ENCODE results near the gene DDN.

The DDN gene

DNA sequence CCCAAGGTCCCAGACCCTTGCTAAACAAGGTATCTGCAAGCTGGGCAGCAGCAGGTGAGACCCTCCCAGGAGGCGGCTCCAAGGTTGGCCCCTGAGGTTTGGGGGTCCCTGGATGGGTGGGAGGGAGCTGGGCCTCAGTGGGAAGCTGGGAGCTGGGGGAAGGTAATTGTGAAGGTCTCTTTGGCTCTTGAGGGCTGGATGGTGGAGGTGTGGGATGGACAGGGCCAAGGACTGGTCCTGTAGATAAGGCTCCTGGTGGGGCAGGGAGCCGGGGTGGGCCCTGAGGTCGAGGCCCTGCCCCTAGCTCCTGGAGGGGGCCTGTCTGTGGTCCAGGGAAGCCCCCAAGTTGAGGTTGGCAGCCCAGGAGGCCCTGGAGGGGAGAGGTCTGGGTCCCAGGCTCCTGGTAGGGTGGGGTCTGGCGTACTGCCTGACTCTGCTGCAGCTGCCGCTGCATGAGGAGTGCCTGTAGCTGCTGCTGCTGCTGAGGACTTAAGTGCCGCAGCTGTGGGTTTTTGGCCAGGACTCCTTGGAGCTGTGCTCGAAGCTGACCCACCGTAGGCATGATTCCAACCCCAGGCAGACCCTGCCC is 32.5 kb upstream of the DDN start:
- no peak for DNase-seq (ENCODE audit: low spot score)

DNA sequence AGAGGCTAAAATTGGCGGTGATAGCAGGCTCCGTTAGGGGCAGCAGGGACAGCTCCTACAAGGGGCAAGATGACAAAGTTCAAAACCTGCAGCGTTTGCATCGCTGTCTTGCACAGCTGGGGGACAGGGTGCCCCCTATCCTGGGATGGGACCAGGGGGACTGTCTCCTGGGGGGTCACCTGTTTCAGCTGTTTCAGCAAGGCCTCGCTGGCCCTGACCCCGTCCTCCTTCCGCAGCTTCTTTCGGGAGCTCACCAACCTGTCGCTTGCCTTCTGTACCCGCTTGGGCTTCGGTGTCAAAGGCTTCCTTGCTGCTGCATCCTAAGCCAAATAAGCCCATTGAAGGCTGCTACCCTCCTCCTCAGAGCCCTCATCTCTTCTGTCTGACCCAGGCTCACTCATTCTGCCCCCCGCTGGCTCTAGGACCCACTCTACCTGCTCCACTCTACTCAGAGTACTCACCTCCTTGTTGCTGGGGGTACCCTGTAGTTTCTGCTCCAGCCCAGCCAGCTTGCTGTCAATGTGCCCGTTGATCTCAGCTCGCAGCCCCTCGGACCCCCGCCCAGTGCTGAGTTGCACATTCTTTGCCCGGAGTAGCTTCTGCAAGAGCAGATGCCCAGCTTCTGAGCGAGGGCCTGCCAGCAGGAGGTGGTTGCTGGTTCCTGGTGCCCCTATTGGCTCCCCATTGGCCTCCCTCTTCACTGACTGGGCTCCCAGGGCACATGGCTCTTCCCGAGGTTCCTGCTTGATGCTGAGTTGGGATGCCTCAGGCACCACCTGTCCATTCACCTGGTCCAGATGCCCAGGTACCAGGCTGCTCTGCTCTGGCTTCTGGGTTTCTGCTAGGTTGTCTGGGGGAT is 31.8 kb upstream of the DDN start:
- no peak for DNase-seq (ENCODE audit: low spot score)

DNA sequence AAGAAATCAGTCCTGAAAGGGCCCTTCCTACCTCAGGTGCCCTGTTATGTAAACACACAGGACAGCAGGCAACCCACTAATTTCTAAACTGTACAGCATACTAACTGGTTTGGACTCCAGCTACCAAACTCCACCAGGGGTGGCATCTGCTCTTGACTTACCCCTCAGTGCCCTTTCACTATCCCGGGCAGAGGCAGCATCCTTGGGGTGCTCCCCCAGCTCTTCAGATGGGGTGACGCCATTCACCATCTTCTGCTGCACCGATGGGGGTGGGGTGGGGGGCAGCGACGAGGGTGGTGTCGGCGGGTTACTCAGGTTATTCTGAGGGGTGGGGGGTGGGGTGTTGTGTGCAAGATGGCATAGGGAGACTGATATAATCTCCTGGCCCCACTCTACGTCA is 30.9 kb upstream of the DDN start:
- no peak for DNase-seq (ENCODE audit: low spot score)

DNA sequence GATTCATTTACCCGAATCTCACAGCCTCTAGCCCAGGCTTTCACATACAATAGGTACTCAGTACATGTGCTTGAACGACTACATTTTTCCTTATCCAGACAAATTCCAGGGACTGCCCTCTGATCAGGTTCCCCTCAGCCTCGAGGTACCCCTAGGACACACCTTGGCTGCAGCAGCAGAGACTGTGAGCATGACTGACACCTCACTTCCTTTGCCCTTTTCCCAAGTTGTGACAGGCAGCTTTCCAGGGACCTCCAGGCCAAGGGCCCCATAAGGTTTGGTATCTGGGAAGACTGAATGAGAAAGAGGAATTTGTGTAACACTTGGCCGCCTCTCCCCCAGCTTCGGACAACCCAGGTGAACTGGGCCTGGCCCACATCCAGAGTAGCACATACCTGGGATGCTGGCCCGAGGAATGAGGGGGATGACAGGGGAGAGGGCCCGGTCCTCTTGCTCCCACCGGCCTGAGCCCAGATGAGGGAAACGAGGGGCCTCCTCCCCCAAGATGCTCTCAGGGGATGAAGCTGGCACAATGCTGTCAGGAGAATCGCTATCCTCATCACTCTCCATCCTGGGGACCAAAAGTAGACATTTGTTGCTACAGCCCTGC is 29.6 kb upstream of the DDN start:
- DNase-seq (ENCODE audit: low spot score), result no peak

DNA sequence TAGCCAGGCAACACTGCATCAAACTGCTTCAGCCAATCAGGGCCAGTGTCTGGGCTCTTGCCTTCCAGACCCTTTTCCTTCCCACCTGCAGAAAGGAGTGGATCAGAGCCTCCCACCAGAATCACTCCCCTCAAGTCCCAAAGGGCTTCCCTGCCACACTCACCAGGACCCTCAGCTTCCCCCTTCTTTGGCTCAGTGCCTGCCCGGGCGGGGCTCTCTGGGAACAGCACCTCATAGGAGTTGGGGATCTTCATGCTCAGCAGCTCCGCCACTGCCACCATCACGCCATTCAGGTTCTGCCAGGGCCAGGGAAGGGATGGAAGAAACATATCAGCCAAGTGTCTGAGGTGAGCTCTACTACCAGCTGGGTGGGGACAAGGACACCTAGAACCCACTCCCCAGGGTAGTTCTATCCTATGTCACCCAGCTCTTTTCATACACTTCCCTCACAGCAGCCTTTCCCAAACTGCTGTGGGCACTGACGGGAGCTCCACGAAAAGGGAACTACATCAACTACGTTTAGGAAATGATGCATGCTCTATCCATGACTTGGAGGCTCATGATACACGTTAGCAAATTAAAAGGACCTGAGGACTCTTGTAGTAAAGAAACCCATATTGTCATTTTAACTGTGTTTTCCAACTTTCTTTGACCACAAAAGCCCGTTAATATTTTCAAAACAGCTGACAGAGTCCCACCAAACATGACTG is 28.8 kb upstream of the DDN start:
- no peak for DNase-seq (ENCODE audit: low spot score)

DNA sequence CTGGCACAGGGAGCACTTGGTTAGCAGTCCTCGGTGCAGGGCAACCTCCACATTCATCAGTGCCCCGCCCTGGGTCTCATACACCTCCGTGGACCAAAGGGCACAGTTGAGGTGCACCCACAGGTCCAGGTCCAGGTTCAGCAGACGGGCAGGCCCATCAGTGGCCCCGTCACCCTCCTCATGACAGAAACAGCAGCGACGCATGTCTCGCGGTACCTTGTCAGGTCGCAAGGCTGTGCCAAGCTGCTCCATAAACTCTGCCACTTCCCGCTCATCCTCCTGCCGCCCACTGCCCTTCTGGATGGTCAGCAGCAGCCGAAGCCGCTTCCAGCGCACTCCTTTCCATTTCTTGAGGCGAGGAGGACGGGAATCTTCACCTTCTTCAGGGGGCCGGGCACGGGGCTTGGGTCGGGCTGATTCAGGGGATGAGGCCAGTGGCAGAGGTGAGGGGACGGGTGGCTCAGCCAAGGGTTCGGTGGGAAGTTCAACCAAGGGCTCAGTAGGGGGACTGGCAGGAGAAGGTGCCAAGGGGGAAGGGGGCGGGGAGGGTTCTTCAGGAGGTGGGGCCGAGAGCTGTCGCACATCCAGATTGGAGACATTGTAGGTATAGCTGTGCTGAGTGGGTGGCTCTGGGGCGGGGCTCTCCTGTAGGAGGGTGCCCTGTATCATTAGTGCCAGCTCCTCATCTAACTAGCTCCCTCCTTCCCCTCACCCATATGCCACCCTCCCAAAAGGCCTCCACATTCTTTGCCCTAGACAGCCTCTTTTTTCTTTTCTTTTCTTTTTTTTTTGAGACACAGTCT is 27.7 kb upstream of the DDN start:
- no peak for DNase-seq (ENCODE audit: low spot score)

DNA sequence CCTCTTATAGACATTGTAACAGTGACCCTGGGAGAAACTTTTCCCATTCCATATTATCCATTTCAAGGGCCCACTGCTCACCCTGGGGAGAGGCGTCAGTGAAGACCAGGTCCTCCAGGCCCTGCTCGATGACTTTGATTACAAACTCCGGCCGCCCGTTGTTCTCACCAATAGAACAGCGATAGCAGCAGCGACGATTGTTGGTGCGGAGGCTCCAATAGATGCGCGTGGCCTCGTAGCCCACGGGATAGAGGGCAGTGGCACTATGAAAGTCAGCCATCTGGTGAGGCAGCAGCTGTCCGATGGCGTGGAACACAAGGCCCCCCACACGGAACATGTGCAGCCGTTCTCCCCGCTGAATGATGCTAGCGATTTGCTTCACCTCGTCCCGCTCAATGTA is 26.9 kb upstream of the DDN start:
- DNase-seq (ENCODE audit: low spot score), result no peak

DNA sequence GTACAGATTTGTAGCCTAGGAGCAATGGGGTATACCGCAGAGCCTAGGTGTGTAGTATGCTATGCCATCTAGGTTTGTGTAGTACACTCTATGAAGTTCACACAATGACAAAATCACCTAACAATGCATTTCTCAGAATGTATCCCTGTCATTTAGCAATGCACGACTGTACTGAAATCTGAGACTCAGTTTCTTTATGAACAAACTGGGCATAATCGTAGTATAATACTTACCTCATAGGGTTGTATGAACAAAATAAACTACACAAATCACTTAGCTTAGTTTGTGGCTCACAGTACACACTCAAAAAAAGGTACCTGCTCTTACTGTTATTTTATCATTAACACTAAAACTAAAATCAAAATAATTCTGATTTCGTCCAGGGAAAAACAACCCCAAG is 26.3 kb upstream of the DDN start:
- DNase-seq (ENCODE audit: low spot score), result no peak

DNA sequence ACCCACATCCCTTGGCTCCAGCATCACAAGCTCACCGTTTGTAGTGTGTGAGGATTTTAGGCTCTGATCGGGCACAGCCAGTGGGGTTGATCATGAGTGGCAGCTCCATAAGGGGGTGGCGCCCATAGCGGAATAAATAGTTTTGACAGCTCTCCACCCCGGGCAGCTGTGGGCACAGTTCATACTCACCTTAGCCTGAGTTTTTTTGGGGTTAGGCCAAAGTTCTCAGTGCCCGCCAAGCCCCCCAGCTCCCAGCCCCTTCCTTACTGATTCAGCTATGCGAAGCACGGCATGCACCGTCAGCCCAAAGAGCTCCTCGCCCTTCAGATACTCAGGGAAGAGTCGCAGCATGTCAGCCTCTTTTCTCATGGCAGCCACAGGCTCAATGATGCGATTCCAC is 25.4 kb upstream of the DDN start:
- no peak for DNase-seq (ENCODE audit: low spot score)

DNA sequence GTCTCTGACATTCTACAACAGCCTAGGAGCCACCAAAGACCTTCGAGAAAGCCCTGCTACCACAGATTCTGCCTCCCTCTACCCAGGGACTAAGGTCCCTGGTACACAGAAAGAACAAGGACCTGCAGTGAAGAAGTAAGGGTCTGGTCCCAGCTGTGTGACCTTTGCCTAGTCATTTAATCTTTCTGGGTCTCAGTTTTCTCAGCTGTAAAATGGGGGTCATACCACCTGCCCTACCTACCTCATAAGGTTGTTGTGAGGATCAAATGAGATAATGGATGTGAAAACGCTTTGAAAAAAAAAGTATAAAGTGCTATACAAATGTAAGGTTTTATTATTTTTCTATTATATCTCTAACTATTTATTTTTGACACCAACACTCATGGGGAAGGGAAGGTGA is 24.6 kb upstream of the DDN start:
- no peak for DNase-seq (ENCODE audit: low spot score)

DNA sequence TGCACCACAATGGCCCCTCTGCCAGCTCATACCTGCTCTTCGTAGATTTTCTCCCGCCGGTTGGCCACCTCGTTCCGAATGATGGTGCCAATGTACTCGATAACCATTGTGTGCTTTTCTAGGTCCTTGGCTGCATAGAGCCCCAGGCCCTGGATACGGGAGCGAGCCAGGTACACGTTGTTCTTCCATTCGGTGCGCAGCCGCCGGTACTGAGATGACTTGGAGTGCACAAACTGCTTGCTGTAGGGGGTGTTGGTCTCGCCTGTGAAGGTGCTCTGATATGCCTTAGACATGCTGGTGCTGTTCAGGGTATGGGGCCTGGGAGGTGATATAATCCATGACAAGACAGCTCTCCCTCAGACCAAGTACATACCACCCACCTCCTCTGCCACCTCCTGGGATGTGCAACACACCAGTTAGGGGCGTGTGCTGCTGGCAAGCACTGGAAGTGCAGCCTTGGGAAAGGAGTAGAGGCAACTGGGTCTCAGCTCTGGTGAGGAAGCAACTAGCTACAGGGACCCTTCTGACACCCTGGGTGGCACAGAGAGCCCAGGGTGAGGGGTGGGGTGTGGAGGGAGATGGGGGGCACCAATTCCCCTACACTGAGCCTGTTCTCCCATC is 23.5 kb upstream of the DDN start:
- no peak for DNase-seq (ENCODE audit: low spot score)

DNA sequence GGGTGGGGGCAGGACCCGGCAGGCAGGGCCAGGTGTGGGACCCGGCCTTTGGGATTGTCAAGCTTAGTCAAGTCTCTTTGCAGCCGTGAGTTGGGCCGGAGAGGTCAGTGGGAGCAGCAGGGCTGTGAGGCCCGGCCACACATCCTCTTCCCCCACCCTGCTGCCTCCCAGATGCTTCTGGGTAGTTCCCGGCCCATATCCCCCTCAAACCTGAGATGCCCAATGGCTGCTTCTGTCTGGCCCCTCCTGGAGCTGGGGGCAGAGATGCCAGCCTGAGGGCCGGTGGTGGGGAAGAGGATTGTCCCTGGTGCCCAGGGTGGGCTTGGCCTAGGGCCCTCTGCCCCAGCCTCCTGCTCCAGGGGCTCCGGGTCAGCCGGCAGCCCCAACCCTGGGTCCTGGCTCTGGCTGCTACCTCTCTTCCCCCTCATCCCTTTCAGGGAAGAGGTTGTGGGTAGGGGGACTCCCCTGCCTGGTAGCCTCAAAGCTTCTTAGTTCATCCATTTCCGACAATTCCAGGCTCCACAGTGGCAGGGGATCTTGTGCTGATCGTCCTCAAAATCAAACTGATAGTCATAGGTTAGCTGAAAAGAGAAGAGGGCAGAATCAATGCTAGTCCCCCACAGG is 22.2 kb upstream of the DDN start:
- DNase-seq (ENCODE audit: low spot score), result no peak

DNA sequence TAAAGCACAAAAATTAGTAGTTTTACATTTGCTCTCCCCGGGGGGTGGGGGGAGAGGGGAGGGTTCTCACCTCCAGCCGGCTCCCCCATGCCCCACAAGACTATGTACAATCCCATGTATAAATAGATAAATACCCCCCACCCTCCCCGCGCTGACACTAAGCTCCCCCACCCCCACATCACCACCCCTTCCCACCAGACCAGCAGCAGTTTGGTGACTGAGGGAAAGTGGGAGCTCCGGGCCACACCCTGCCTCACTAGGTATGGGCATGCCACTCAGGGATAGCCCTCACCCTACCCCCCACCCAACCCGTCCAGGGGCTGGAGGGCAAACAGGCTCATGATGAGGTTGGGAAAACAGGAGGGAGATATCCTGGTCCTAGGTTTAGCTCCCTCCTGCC is 21.3 kb upstream of the DDN start:
- DNase-seq (ENCODE audit: low spot score), result no peak

DNA sequence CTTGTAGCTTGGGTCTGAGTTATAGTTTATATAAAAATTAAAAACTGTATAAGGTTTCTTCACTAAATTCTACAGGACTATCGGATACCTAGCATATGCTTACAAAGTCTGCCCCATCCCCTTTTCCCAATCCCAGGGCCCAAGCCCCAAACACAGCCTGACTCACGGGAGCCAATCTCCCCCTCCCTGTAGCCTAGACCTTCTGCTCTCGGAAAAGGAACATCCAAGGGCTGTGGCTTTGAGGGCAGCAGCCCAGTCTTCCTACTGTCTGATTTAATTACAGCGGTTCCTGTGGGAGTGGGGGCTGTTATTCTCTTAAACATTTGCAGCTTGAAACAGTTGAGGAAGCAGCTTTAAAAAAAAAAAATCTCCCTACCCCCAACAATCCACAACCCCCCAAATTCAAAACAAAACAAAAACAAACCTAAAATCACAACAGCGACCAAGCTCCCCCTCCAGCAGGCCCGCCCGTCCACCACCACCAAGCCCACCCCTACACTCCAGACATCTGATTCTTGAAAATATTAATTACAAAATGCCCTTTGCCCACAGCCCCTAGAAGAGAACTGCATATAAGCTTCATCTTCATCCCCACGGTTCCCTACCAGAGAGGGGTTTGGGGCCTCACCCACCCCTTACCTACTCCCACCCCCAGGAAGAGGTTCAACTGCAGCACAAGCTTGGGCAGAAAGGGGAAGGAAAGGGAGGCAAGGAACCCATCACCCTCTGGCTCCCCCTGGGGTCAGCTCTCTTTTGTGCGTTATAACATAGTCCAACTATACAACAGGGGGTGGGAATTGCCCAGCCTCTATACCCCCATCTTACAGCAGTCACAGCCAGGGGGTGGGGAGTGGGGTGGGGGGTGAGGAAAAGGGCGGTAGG is 20.5 kb upstream of the DDN start:
- peak; percentile 59 for DNase-seq (ENCODE audit: low spot score)

DNA sequence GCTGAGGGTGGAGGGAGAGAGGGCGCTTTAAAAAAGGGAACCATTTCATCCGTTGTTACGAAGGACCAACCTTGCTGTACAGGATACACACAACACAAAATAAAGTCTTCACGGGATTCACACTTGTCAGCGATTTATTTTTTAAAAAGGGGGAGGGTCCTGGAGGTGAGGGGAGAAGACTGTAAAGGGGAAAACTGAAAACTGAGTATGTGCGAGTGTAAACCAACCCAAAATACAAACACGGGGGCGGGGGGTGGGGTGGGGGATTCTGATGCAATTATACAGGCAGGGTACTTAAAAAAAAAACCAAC is 19.9 kb upstream of the DDN start:
- DNase-seq (ENCODE audit: low spot score), result no peak

DNA sequence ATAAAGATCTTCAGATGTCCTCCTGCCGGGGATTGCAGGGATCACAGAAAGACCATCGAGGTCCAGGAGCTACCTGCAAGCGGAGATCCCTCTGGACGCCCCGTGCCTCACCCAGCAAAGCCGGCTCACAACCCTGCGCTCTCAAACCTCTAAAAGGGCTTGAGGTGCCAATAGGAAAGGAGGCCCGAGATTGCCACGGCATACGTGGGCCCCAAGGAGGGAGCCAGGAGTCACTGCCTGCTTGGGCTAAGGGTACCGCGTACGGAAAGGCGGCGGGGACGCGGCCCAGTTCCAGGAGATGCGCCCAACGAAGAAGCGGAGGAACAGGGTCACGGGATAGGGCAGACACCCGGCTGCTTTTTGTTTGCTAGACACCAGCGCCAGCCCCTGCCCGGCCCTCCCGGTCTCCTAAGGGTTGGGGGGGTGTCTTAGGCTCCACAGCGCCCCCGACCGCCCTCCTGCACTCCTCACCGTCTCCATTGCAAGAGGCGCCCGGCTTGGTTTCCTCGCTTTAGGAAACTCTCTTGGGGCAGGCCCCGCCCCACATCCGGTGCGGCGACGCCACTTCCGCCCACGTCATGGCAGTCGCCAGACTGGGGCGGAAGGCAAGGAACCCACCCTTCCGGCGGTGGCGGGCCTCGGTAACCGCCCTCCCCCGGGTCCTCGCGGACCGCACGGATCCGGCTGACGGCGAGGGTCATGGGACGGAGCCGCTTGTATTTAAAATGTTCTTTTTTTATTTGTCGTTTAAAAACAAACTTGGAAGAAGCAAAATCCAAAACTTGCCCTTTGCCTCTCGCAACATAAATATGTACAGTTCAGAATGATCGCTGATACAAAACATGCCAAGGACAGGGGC is 19.3 kb upstream of the DDN start, which contains the start of gene PRKAG1:
Gene PRKAG1, minus strand, starts transcription at position 516 of the 859 bp plus-strand sequence. Its CDS starts 36 bp downstream, at position 480.
- peak; percentile 98 for DNase-seq (ENCODE audit: low spot score)

DNA sequence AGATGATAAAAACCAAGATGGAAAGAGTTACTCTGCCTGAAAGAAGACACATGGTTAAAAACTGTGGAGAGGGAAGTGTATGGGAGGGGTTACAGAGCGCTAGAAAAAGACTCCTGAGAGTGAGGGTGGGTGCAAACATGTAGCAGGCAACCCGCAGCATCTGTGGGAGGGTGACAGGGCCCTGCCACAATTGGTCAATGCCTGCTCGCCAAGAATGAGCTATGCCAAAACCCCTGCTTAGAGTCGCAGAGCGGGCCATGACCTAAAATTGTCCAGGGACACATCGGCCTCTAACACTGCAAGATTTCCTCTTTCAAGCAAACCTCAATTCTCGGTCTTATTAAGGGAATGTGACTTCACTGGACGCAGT is 18.7 kb upstream of the DDN start:
- DNase-seq (ENCODE audit: low spot score), result no peak

DNA sequence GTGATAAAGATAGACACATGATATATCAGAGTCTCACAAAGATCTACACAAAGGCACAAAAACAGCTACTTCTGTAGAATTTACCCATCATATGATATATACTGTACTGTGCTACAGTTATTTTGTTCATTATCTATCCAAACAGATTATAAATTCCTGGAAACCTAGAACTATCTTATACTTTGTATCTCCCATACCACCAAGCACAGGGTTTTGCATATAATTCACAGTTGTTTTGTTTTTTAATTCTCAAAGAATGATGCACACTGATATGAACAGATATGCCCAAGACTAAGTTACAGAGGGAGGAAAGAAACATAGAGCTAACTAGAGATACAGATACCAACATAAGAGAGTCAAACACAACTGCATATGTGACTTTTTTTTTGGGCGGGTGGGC is 16.0 kb upstream of the DDN start:
- DNase-seq (ENCODE audit: low spot score), result no peak

DNA sequence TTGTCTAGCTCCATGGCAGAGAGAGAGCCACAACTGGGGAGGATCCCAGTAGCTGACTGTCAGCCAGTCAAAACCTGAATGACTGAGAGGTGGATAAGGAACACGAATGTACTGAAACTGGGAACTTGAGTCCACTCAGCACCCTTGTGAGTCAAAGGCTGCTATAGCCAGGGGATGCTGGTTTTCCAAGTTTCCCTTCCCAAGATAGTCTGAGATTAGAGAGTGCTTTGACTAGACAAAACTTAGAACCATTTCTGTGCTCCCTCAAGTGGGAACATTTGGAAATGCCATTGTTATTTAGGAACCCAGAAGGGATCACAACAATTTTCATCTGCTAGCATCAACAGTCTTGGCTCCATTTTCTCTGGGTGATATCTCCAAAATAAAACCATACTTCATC is 15.4 kb upstream of the DDN start:
- DNase-seq (ENCODE audit: low spot score), result no peak

Measured in LoVo (cell line).